Astrocyte (in vitro differentiated cells and primary cell): ENCODE data around the gene PLPPR3.

Experiments
- EZH2 ChIP-seq: IDR thresholded peaks from 2 replicates; pipeline ENCODE4 v1.6.1; 2012; ENCODE audit warnings: mild to moderate bottlenecking, low read length, inconsistent platforms; ENCODE audit not compliant: insufficient read depth
- TF ChIP-seq, protein P1 (sequence below): IDR thresholded peaks from 2 replicates; pipeline ENCODE4 v1.5.1; 2011; ENCODE audit warnings: low read depth, mild to moderate bottlenecking, inconsistent platforms, low read length, moderate library complexity; ENCODE audit not compliant: insufficient read depth

DNA sequence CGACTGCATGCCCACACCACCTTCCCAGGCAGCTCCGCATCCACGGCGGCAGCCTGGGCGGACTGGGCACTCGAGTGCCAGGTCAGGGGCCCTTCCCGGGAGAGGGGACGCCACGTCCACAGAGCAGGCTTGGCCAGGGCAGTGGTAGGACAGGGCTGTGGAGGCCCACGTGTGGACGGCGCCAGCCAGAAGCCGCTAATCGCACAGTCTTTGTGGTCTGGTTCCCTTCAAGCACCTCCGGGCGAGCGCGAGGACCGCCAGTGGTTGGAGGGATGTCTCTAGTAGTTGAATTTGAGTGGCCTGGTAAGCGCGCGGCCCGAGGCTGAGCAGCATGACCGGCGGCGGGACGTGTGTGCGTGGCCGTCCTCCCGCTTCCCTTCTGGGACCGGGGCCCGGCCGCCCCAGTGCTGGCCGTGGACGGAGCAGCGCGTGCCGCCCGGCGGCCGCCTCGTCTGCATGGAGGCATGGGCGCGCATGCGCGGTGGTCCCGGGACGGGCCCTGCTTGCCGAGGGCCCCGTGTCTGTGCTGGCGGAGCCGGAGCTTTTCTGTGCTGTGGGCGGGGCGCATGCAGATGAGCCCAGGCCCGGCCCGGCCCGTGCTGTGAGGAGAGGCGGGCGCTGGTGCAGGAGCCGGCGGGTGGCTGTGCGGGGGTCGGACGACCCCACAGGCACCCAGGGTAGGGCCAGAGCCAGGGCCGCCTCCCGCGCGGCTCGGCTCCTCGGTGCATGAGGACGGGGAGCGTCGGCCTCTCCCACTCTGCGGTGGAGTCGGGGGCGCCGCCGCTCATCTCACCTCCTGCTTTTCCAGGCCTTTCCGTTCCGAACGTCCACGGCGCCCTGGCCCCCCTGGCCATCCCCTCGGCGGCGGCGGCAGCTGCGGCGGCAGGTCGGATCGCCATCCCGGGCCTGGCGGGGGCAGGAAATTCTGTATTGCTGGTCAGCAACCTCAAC lies 15.9 kb downstream of the PLPPR3 start:
- TF ChIP-seq, protein P1, sequence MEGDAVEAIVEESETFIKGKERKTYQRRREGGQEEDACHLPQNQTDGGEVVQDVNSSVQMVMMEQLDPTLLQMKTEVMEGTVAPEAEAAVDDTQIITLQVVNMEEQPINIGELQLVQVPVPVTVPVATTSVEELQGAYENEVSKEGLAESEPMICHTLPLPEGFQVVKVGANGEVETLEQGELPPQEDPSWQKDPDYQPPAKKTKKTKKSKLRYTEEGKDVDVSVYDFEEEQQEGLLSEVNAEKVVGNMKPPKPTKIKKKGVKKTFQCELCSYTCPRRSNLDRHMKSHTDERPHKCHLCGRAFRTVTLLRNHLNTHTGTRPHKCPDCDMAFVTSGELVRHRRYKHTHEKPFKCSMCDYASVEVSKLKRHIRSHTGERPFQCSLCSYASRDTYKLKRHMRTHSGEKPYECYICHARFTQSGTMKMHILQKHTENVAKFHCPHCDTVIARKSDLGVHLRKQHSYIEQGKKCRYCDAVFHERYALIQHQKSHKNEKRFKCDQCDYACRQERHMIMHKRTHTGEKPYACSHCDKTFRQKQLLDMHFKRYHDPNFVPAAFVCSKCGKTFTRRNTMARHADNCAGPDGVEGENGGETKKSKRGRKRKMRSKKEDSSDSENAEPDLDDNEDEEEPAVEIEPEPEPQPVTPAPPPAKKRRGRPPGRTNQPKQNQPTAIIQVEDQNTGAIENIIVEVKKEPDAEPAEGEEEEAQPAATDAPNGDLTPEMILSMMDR, result no peak
- TF ChIP-seq EZH2, result no peak
